IPS-NIHi11 (cell line): ENCODE results near the gene RNF5.
"Not testable (repeated sequence)": the region's sequence is repeated elsewhere in the genome, so short reads cannot be mapped to it uniquely, and the experiment has no call there.

Source experiments
- DNase-seq: peaks from one replicate; pipeline ENCODE4 v3.0.0; 2012; ENCODE audit warnings: mixed read lengths, low spot score

Gene RNF5

GRCh38 chr6:32175711-32176475 is 2.3 kb upstream of the RNF5 start, which contains the start of gene AGPAT1:
Gene AGPAT1 (minus strand): TSS chr6:32176084. CDS start chr6:32171496, 4,588 bp downstream.
- DNase-seq, result peak; percentile 93

DNA sequence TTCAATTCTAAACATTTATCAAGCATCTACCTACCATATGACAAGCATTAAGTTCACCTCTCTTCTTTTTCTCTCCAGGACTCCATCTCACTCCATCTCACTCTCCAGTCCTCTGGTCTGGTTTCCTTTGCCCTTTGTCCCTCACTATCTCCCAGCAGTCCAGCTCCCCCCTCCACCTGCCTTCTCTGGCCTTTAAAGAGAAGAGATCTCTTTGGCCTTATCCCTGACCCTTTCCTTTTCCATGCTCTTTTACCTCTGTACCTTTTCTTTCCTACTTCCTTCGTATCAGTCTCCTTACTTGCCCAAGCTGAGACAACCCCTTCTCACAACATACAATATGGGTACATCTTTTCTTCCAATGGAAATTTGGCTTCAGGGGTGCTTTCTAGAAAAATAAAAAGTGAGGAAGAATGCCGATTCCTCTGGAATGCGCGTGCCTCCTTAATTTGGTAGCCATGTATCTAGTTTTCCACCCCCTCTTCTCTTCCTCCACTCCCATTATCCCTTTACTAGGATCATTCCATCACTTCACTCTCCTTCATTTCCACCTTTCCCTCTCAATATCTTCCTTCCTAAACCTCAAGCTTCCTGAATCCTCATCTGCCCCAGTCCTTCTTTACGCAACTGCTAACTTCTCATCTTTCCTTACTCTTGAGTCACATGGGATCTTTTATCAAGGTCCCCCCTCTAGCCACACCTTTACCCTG is 1.6 kb upstream of the RNF5 start:
- DNase-seq, result no peak

DNA sequence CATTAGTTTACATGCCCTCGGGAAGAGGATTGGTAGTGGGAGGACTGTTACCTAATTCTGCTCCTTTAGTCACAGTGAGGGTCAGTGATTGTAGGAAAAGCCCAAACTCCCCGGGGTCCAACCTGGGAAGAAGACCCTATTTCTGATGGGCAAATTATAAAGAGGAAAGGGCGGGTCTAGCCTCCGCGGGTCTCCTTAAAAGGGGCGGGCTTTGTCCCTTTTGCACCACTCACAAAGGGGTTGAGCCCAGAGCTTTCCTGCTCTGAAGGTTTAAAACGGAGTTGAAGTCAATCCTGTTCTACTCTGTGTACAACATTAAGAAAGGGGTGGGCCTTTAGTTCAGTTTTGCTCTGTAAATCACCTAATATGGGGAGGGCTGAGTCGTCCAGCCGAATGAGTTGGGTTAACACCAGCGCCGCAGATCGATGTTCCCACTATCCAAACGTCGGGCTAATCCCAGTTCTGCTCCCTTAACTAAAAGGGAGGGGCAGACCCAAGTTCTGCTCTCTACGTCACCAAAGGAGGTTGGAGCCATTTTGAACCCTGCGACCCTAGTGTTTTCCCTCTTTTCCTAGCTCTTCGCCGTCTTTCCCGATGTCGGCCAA is 920 bp upstream of the RNF5 start:
- DNase-seq, result no peak

DNA sequence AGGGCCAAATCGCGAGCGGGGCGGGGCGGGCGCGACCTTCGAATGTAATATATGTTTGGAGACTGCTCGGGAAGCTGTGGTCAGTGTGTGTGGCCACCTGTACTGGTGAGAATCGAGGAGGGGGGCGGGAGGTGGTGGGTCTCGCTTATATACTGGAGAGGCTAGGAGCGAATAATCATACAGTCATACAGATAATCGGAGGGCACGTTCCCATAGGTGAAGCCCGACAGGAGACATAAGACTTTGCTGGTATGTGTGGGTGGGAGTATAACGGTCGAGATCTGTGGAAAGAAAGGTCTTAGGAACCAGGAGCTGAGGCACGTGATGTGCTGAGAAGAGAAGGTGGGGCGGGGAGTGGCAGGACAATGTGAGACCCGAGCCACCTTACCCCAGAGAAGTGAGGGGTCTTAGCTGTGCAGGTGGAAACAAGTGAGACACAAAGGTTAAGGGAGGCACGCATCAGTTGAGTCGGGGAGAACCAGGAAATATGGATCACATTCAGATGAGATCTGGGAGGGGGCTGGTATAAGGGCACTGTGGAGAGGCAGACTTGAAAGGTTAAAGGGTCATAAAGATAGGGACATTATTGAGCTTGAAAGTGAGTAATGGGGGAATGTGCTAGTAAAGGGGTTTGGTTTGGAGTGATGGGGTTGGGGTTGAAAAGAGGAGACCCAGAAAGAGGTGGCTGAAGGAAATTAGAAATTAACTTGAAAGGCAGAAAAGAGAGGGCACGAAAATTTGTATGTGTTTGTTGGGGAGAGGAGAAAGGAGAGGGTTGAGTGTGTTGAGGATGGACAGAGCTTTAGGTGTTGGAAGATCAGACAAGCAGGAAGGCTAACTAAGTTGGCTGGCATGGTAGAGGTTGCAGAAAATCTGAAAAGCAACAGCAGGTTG is 589 bp downstream of the RNF5 start:
- no peak for DNase-seq

DNA sequence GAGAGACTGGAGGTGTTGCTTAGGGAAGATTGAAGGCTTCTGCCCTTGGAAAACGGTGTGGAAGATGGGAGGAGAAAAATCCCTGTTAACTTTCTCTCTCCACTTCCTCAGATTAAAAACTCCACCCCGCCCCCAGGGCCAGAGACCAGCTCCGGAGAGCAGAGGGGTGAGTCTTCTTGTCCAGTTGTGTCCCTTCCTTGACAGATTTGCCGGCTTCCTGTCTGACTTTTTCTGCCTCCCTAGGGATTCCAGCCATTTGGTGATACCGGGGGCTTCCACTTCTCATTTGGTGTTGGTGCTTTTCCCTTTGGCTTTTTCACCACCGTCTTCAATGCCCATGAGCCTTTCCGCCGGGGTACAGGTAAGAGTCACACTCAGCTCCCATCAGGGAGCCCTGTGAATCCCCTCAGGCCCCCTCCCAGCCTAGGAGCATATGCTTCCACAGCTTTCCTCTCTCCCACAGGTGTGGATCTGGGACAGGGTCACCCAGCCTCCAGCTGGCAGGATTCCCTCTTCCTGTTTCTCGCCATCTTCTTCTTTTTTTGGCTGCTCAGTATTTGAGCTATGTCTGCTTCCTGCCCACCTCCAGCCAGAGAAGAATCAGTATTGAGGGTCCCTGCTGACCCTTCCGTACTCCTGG is 1.7 kb downstream of the RNF5 start:
- no peak for DNase-seq

DNA sequence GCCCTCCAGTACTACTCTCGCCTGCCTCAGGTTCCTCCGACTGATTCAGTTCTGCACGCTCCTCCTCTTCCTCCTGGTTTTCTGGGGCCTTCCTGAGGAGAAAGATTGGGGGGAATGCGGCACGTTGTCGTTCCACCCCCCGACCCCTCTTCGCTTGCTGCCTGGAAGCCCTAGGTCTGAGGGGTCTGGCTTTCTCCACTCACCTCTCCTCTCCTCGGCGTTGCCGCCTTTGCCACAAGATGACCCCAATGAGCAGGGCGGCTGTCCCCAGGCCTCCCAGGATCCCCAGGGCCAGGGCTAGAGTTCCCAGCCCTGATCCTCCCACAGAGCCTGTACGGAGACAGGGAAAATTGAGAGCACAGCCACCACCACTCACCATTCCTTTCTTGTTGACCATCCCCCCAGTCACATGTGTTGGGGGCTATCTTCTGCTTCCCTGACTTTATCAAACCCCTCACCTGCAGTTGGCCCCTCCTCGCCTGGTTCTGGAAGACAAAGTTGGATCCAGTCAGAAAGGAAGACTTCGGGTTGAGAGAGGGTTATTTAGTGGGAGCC is 3.0 kb downstream of the RNF5 start:
- DNase-seq, result no peak

GRCh38 chr6:32181915-32182529 is 3.8 kb downstream of the RNF5 start:
- no peak for DNase-seq

- no peak for DNase-seq
Observed at GRCh38 chr6:32182555-32182981, 4.4 kb downstream of the RNF5 start.

DNA sequence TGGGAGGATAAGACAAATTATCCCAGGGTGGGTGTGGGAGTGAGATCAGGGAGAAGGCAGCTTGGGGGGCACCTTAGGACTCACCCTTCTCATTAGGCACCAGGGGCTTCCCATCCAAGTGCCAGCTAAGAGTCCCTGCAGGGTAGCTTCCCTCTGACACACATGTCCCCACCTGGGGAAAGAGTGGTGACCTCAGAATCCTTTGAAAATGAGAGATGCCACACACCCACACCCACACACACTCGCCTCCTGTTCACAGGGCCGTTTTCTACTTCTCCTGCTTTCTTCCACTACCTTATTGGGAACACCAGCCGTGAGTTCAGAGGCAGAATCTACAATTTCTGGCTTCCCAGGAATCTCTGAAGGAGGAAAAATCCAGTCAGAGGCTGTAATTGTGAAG is 4.8 kb downstream of the RNF5 start:
- DNase-seq, result no peak

DNA sequence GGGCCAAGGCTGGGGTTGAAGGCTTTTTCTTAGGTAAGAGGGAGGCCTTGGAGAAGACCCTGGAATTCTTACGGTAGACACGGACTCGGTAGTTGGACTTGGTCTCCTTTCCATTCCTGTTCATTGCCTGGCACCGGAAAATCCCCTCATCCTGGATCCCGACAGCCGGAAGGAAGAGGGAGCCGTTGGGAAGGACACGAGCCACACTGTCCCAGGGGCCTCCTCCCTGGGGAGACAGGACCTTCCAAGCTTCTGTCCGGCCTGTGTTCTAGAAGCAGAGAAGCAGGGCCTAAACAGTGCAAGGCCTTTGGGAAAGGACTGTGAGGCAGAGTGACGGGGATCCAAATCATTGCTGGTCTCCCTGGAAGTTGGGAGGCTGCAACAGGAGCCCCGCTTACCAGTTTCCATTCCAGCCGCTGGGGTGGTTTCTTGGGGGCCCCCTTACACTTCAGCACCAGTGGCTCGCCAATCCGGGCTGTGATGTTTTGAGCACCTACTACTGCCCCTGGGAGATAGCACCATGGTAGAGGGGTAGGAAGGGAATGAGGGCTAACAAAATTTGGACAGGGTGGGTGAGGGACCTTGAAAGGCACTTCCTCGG is 5.4 kb downstream of the RNF5 start:
- DNase-seq, result no peak

DNA sequence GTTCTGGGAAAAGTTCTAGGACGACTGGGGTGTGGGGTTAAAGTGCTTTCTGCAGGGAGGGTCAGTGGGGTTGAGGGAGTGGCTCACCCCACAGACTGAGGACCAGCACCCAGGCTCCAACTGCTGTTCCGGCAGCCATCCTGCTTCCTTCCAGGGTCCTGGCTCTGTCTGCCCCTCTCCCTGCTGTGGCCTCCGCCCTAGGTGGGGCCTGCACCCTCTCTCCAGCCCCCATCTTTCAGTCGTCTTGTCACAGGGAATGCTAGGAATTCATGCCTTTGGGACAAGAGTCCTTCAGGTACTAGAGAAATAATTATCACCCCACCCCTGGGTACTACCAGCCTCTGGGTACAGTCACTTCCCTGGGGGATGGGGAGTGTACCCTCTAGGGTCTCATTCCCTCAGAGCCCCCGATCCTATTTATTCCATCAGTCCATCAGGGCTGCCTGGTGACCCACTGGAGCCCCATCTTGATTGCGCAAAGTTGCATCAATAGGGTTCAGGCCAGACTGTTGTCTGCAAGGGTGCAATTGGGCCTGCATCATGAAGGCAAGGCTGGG is 6.0 kb downstream of the RNF5 start, which contains the start of gene AGER:
TSS of gene AGER (minus strand) at position 170 of the 557 bp plus-strand sequence. CDS start at position 139, 31 bp downstream.
- DNase-seq, result no peak

DNA sequence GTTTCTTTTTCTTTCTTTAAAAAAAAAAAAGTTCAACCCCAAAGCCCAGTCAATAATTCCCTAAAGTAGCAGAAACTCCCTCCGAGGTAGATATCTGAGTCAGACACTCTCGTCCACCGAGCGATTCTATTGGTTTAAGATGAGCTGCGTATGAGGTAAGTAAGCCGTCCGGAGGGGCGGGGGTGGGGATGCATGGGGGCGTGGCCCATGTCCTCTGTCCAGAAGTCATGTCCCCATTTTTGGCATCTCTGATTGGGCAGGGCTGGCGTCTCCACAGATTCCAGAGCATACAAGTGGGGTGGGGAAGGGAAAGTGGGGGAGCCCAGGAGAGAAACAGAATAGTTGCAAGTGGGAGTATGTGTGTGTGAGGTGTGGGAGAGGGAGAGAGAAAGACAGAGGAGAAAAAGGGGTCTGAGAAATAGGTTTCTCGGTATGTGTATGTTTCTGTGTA is 7.5 kb downstream of the RNF5 start:
- DNase-seq, result peak; percentile 60

DNA sequence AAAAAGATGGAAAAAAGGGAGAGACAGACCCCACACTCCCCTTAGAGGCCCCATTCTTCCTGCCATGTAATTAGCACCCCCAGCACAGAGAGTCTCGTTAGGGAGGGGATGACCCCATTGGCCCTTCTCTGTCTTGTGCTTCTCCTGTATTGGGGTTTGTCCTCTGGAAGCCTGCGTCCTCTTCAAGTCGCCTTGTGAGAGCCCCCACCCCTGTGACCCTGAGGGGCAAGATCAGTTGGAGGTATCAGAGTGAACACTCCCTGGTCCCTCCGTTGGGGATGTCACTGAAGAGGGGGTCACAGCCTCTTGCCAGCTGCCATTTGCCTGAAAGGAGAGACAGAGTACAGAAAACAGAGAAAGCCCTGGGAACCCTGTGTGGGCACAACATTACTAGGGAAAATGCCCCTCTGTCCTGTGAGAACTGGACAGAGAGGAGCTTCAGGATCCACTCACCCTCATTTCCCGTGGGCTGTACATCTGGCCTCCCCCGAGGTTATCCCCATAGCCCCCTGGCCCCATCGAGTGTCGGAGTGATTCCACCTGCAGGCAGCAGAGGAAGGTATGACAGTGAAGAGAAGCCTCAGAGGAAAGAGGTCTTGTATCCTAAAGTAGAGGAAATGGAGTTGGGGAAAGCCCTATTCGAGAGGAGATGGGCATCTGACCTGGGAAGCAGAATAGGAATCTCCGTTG is 8.1 kb downstream of the RNF5 start:
- DNase-seq, result not testable (repeated sequence)

GRCh38 chr6:32187009-32187709 is 9.0 kb downstream of the RNF5 start:
- DNase-seq, result no peak

GRCh38 chr6:32187725-32188380 is 9.6 kb downstream of the RNF5 start:
- DNase-seq, result not testable (repeated sequence)

- DNase-seq, result no peak
Observed at GRCh38 chr6:32188381-32189068, 10.3 kb downstream of the RNF5 start.

GRCh38 chr6:32189069-32189741 is 11.0 kb downstream of the RNF5 start:
- DNase-seq, result no peak
